Testis (tissue), 3 donors: ENCODE measurements around the gene SLC7A5. TPM values are rescaled to one million over a fixed set of nuclear protein-coding genes. Genes with fewer than 3 reads are reported as not detected.
"Not testable (repeated sequence)": the region's sequence is repeated elsewhere in the genome, so short reads cannot be mapped to it uniquely, and the experiment has no call there.

Experiments
- DNase-seq: peaks from one replicate; pipeline ENCODE4 v3.0.0-alpha.2; 2019
- H3K27ac ChIP-seq, 2 donors: fragments of 200-600 bp; sonication (generic); one replicate each; pipeline ENCODE4 v1.5.1; 2019
- H3K27me3 ChIP-seq: fragments of 200-600 bp; sonication (generic); one replicate; pipeline ENCODE4 v1.5.1; 2019
- H3K36me3 ChIP-seq: fragments of 200-600 bp; sonication (generic); one replicate; pipeline ENCODE4 v1.5.1; 2017; ENCODE audit warnings: low read depth; ENCODE audit errors: missing control alignments
- H3K4me1 ChIP-seq: fragments of 200-600 bp; sonication (generic); one replicate; pipeline ENCODE4 v1.5.1; 2019
- H3K4me3 ChIP-seq, 2 donors: fragments of 200-600 bp; sonication (generic); one replicate each; pipeline ENCODE4 v1.5.1; 2017 to 2019
- H3K9me3 ChIP-seq: fragments of 200-600 bp; sonication (generic); one replicate; pipeline ENCODE4 v1.5.1; 2017
- CTCF ChIP-seq, 3 experiments: fragments of 450-650 bp in 2 of 3; fragments of 200-600 bp in 1 of 3; sonication (generic) in 1 of 3; IDR thresholded peaks; one replicate each; pipeline ENCODE4 v1.5.1; 2016 to 2019; ENCODE audit warnings: antibody characterized with exemption in 3 of 3, mild to moderate bottlenecking in 2 of 3, moderate library complexity in 1 of 3
- POLR2A ChIP-seq: fragments of 450-650 bp; IDR thresholded peaks from one replicate; pipeline ENCODE4 v1.6.1; 2017; ENCODE audit warnings: antibody characterized with exemption, mild to moderate bottlenecking, moderate library complexity
- WGBS, 2 donors: methylation state at CpG; one replicate each; pipeline ENCODE4 v1.1.5; 2018; 5-methylcytosine and 5-hydroxymethylcytosine counted together
- intact Hi-C: fragments of 100-400 bp; cut with DNase I; formaldehyde crosslinking; loops from one replicate; pipeline ENCODE4 v1.15.1; 2023; ENCODE audit warnings: low total_unique reads
- polyA plus RNA-seq: library from polyadenylated mRNA; stranded (reverse); fragments of 350-450 nt; fragmentation: Illumina TruSeq; extraction: RNeasy Lipid Tissue Mini Kit (QIAGEN cat#74804); gene quantifications from one replicate; pipeline ENCODE4 v1.2.3, GENCODE V29; 2014; ENCODE audit warnings: low read depth, low replicate concordance; ENCODE audit not compliant: insufficient read depth
- total RNA-seq, 2 donors: library from RNA; depleted of rRNA; stranded (reverse); fragments of >200 nt; gene quantifications; one replicate each; pipeline ENCODE4 v1.2.3, GENCODE V29; 2016

SLC7A5 gene
- total and polyA plus RNA-seq, 3 donors from 2014 or later = 179 to 290 (median 263) TPM

- no peak overlapping the region for H3K27ac ChIP-seq
- H3K9me3 ChIP-seq = no peaks in the 10 kb centered on the region
- no peaks in the 10 kb centered on the region for H3K36me3 ChIP-seq
- no peaks in the 10 kb centered on the region for H3K4me1 ChIP-seq
- DNase-seq = peak; percentile 51
- whole genome bisulfite sequencing, 2 donors = 37 to 60% methylated on average over 3 to 5 of the region's 5 CpGs
- no peaks in the 10 kb centered on the region for H3K27me3 ChIP-seq
- TF ChIP-seq CTCF (IDR thresholded peaks at IDR 0.05) = peak in 2 of 3 experiments; percentile 12 to 15
- no peak for TF ChIP-seq POLR2A
- no peak overlapping the region for H3K4me3 ChIP-seq
- intact Hi-C loops = no loop called here
These were observed 53.7 kb downstream of the SLC7A5 start for GRCh38 chr16:87815567-87815966.

- TF ChIP-seq CTCF (IDR thresholded peaks at IDR 0.05) = no peak
- TF ChIP-seq POLR2A = no peak
- no peak overlapping the region for H3K4me3 ChIP-seq
- H3K27ac ChIP-seq = no peak overlapping the region
- H3K27me3 ChIP-seq = no peaks in the 10 kb centered on the region
- H3K4me1 ChIP-seq = peaks cover 1% of the 10 kb centered on the region
- 49 to 70% methylated on average over 9 to 10 of the region's 10 CpGs for WGBS, 2 donors
- DNase-seq = no peak
- no peaks in the 10 kb centered on the region for H3K36me3 ChIP-seq
- intact Hi-C loops = no loop called here
- H3K9me3 ChIP-seq = no peaks in the 10 kb centered on the region
These were observed 57.1 kb downstream of the SLC7A5 start for GRCh38 chr16:87812200-87812656.

- 70 to 85% methylated on average over 1 of the region's 1 CpG for WGBS, 2 donors
- intact Hi-C loops, H3K4me3 ChIP-seq, H3K27ac ChIP-seq, H3K27me3 ChIP-seq, H3K4me1 ChIP-seq, H3K9me3 ChIP-seq, H3K36me3 ChIP-seq, DNase-seq: not testable (repeated sequence)
These were observed 57.9 kb downstream of the SLC7A5 start for GRCh38 chr16:87811454-87811853.

- TF ChIP-seq POLR2A (no peak), CTCF (IDR thresholded peaks at IDR 0.05) (no peak)
- no peaks in the 10 kb centered on the region for H3K36me3 ChIP-seq
- 65 to 75% methylated on average over 13 to 15 of the region's 15 CpGs for WGBS, 2 donors
- no peak overlapping the region for H3K27ac ChIP-seq
- H3K27me3 ChIP-seq = no peaks in the 10 kb centered on the region
- H3K4me1 ChIP-seq = peaks cover 16% of the 10 kb centered on the region
- H3K9me3 ChIP-seq = no peaks in the 10 kb centered on the region
- H3K4me3 ChIP-seq = no peak overlapping the region
- DNase-seq = no peak
- intact Hi-C loops = no loop called here
These were observed 60.0 kb downstream of the SLC7A5 start for GRCh38 chr16:87809150-87809902.

- Histone ChIP-seq H3K4me3 (no peak overlapping the region), H3K4me1 (peaks cover 16% of the 10 kb centered on the region), H3K36me3 (no peaks in the 10 kb centered on the region), H3K27ac (no peak overlapping the region), H3K9me3 (no peaks in the 10 kb centered on the region), H3K27me3 (no peaks in the 10 kb centered on the region)
- DNase-seq = no peak
- intact Hi-C loops = no loop called here
- WGBS, 2 donors = 88 to 97% methylated on average over 3 to 6 of the region's 6 CpGs
- TF ChIP-seq CTCF (IDR thresholded peaks at IDR 0.05) (no peak), POLR2A (no peak)
These were observed 61.2 kb downstream of the SLC7A5 start for GRCh38 chr16:87808108-87808507.
